Central memory CD4-positive, alpha-beta T cell (primary cell): ENCODE data around the gene PVR.
"Not testable (repeated sequence)": the region's sequence is repeated elsewhere in the genome, so short reads cannot be mapped to it uniquely, and the experiment has no call there.

ENCODE experiments used
- DNase-seq: peaks from one replicate; pipeline ENCODE4 v3.0.0; 2022

Gene PVR

DNA sequence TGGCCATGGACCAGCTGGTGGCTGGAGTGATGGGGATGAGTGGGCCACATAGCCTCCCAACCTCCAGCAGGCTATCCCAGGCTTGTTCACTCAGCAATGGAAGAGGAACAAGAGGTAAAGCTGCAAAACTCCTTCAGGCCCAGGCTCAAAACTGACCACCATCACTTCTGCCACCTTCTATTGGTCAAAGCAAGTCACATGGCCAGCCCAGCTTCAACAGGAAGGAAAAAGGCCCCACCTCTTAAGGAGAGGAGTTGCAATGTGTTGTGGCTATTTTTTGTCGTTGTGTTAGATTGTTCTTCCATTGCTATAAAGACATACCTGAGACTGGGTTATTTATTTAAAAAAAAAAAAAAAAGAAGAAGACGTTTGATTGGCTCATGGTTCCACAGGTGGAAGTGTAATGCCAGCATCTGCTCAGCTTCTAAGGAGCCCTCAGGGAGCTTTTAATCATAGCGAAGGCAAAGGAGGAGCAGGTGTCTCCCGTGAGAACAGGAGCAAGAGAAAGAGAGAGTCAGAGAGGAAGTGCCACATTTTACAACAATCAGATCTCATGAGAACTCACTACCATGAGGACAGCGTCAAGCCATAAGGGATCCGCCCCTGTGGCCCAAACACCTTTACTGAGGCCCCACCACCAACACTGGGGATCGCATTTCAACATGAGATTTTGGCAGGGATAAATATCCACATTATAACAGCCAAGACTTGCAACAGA is 24.9 kb upstream of the PVR start:
- DNase-seq = no peak

DNA sequence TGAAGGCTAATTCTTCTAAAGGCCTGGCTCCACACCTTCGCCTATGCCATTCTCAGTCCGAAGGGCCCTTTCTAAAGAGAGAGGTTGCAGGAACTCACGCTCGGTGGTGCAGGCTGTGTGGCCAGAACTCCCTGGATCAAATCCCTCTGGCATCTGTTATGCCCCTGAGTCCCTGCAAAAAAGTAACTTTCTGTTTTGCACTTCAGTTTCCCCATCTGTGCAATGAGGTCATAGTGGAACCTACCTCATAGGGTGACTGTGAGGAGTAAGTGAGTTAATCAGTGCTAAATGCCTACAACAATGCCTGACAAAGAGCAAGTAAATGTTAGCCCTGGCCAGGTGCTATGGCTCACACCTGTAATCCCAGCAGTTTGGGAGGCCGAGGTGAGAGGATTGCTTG is 23.0 kb upstream of the PVR start:
- DNase-seq = no peak

DNA sequence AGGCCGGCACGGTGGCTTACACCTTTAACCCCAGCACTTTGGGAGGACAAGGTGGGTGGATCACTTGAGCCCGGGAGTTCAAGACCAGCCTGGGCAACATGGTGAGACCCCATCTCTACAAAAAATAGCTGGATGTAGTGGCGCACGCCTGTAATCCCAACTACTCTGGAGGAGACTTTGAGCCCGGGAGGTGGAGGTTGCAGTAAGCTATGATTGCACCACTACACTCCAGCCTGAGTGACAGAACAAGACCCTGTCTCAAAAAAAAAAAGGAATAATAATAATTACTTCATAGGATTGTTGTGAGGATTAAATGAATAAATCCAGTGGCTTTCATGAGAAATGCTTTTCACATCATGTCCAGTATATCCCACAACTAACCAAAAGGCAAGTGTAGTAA is 22.3 kb upstream of the PVR start:
- DNase-seq = no peak

- no peak for DNase-seq
Measured at GRCh38 chr19:44623080-44623479, 20.6 kb upstream of the PVR start.

DNA sequence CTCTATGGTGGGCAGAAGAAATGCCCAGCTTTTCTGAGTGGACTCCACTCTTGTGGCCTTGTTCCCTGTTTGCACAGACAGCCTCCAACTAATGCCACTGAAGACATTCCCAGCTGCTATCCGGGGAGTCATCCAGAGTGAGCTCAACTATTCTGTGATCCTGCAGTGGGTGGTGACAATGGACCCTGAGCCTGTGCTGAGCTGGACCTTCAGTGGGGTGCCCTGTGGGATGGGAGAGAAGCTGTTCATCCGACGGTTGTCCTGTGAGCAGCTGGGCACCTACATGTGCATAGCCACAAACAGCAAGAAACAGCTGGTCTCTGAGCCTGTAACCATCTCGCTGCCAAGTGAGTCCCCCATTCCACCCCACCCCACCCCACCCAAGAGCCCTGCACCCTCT is 20.1 kb upstream of the PVR start:
- no peak for DNase-seq

GRCh38 chr19:44624840-44625354 is 18.8 kb upstream of the PVR start:
- DNase-seq = no peak

- not testable (repeated sequence) for DNase-seq
Measured at GRCh38 chr19:44625637-44626036, 18.1 kb upstream of the PVR start.

- no peak for DNase-seq
Measured at GRCh38 chr19:44626048-44626624, 17.6 kb upstream of the PVR start.

DNA sequence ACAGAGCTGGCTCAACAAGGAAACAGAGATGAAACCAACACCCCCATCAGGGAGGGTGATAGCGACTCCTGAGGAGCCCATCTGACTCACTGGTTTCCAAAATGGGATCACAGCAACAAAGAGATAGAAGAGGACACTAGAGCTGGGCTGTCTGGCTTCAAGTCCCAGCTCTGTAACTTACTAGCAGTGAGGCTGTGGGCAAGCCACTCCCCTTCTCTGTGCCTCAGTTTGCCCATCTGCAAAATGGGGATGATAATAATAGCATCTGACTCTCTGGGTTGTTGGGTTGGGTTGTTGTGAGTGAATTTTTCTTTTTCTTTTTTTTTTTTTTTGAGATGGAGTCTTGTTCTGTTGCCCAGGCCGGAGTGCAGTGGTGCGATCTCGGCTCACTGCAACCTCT is 16.1 kb upstream of the PVR start:
- no peak for DNase-seq

DNA sequence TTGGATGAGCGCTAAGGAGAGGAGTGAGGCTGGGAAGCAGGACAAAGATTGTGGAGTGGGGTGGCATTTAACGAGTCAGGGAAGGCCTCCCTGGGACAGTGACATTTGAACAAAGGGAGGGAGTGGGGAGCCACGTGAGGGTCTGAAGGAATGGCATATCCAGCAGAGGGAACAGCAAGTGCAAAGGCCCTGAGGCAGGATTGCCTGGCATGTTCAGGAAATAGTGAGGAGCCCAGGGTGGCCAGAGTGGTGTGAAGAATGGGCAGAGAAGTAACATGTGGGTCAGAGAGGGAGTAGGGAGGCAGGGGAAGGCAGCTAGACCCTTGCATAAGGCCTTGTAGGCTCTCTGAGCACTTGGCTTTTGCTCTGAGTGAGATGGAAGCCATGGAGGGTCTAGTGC is 14.9 kb upstream of the PVR start:
- no peak for DNase-seq

- not testable (repeated sequence) for DNase-seq
Measured at GRCh38 chr19:44631611-44632010, 12.1 kb upstream of the PVR start.

GRCh38 chr19:44634058-44634457 is 9.7 kb upstream of the PVR start:
- DNase-seq = not testable (repeated sequence)

DNA sequence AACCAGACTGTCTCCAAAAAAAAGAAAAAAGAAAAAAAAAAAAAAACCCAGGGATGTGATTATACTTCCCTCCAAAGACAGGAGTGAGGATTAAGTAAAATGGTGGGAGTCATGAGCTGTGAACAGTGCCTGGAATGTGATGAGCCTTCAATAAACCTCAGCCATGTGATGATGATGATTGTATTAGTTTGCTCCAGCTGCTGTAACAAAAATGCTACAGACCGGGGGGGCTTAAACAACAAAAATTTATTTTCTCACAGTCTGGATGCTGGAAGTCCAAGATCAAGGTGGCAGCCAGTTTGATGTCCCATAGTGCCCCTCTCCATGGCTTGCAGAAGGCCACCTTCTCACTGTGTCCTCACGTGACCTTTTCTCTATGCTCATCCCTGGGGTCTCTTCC is 8.9 kb upstream of the PVR start:
- DNase-seq = no peak

GRCh38 chr19:44635581-44636438 is 7.9 kb upstream of the PVR start:
- DNase-seq = no peak

DNA sequence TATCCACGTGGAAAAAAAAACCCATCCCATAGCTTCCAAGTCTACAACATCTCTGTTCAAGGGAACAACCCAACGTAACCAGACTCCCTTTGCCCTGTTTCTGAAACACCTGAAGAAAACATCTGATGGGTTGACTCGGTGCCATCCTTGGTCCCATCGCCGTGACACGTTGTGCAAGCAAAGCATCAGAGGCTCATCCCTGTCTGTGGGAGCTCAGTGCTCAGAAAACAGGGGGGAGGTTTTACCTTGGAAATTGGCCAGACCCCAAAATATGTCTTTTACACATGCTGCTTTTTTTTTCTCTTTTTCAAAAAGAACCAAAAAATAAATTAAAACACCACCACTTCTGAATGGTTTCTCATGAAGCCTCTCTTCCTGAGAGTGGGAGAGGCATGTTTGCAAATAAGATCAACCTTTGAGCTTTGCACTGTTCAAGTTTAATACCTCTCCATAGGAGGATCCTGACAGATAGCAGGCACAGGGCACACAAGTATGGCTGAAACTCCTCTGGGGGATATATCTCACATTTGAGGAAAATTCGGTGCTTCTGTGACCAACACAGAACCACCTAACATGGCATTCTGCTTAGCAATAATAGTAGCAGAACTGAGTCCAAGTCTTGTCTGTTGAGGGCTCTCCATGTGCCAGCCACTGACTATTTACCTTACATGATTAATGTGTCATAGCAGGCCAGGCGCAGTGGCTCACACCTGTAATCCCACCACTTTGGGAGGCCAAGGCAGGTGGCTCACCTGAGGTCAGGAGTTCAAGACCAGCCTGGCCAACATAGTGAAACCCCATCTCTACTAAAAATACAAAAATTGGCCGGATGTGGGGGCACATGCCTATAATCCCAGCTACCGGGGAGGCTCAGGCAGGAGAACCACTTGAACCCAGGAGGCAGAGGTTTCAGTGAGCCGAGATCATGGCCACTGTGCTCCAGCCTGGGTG is 7.0 kb upstream of the PVR start:
- DNase-seq = no peak

DNA sequence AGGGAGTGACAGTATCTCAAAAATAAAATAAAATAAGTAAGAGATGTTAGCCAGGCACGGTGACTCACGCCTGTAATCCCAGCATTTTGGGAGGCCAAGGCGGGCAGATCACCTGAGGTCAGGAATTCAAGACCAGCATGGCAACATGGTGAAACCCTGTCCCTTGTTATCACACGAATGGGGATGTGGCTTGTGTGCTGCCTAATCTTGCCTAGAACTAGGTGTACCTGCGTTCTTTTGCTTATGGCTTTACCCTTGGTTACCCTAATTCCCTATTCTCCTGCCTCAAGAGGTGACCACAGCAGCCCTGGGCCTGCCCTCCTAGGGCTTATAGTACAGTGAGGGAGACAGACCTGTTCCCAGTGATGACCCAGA is 6.3 kb upstream of the PVR start:
- no peak for DNase-seq

- DNase-seq = no peak
Measured at GRCh38 chr19:44640518-44640917, 3.2 kb upstream of the PVR start.

GRCh38 chr19:44641501-44642265 is 2.0 kb upstream of the PVR start:
- no peak for DNase-seq

DNA sequence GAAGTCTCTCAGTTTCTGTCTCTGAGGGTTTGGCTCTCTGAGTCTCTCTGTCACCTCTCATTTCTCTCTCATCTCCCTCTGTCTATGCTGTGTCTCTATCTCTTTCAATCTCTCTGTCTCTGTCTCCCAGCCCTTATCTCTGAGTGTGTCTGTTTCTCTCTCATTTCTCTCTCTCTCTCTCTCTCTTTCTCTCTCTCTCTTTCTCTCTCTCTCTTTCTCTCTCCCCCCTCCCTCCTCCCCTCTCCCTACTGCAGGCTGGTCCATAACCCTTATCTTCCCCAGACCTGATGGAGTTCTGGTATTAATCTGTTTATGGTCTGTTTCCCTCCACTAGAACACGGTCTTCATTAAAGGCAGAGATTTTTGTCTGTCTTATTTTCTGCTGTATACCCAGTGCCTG is 1.3 kb upstream of the PVR start:
- DNase-seq = no peak

GRCh38 chr19:44644402-44645016 is 799 bp downstream of the PVR start:
- no peak for DNase-seq

- no peak for DNase-seq
Measured at GRCh38 chr19:44645407-44646048, 1.8 kb downstream of the PVR start.
